Suprapubic skin (tissue), 4 donors: ENCODE data around the gene DTNA. TPM values are rescaled to one million over a fixed set of nuclear protein-coding genes. Genes with fewer than 3 reads are reported as not detected.
"Not testable (repeated sequence)": the region's sequence is repeated elsewhere in the genome, so short reads cannot be mapped to it uniquely, and the experiment has no call there.

ENCODE experiments used
- DNase-seq, 2 donors: peaks; one replicate each; pipeline ENCODE4 v3.0.0-alpha.2; 2019; ENCODE audit warnings: low spot score in 2 of 2
- H3K27ac ChIP-seq: fragments of 200-600 bp; sonication (generic); one replicate; pipeline ENCODE4 v1.5.1; 2019
- H3K27me3 ChIP-seq: fragments of 200-600 bp; sonication (generic); one replicate; pipeline ENCODE4 v1.5.1; 2019
- H3K36me3 ChIP-seq: fragments of 200-600 bp; sonication (generic); one replicate; pipeline ENCODE4 v1.5.1; 2019
- H3K4me1 ChIP-seq: fragments of 200-600 bp; sonication (generic); one replicate; pipeline ENCODE4 v1.5.1; 2019
- H3K4me3 ChIP-seq: fragments of 200-600 bp; sonication (generic); one replicate; pipeline ENCODE4 v1.5.1; 2019; ENCODE audit warnings: mild to moderate bottlenecking
- H3K9me3 ChIP-seq: fragments of 200-600 bp; sonication (generic); one replicate; pipeline ENCODE4 v1.5.1; 2019
- CTCF ChIP-seq, 2 donors: fragments of 200-600 bp in 1 of 2; fragments of 450-650 bp in 1 of 2; sonication (generic) in 1 of 2; IDR thresholded peaks; one replicate each; pipeline ENCODE4 v1.5.1; 2016 to 2019; ENCODE audit warnings: antibody characterized with exemption in 2 of 2, mild to moderate bottlenecking in 1 of 2, moderate library complexity in 1 of 2
- EP300 ChIP-seq: sonication (generic); formaldehyde crosslinking; IDR thresholded peaks from one replicate; pipeline ENCODE4 v1.6.1; 2017; ENCODE audit warnings: antibody characterized with exemption
- POLR2A ChIP-seq, 2 donors: fragments of 450-650 bp; IDR thresholded peaks; one replicate each; pipeline ENCODE4 v1.6.1; 2017; ENCODE audit warnings: antibody characterized with exemption in 2 of 2, mild to moderate bottlenecking in 2 of 2, moderate library complexity in 2 of 2
- POLR2AphosphoS5 ChIP-seq, 3 donors: sonication (generic); formaldehyde crosslinking; IDR thresholded peaks; one replicate each; pipeline ENCODE4 v1.6.1; 2017; ENCODE audit warnings: antibody characterized with exemption in 3 of 3
- WGBS: methylation state at CpG from one replicate; pipeline ENCODE4 v1.1.5; 2018; 5-methylcytosine and 5-hydroxymethylcytosine counted together
- total RNA-seq, 4 donors: library from RNA; depleted of rRNA; stranded (reverse); fragments of >200 nt; gene quantifications; one replicate each; pipeline ENCODE4 v1.1.0, GENCODE V29; 2016

DTNA gene
- total RNA-seq, 4 donors from 2014 or later = 3.0 to 15.9 (median 5.1) TPM

- Histone ChIP-seq H3K9me3 (no peaks in the 10 kb centered on the region), H3K27me3 (no peaks in the 10 kb centered on the region), H3K4me3 (no peak overlapping the region), H3K36me3 (no peaks in the 10 kb centered on the region), H3K4me1 (peaks cover 5% of the 10 kb centered on the region), H3K27ac (no peak overlapping the region)
- TF ChIP-seq CTCF (IDR thresholded peaks at IDR 0.05) (no peak), POLR2A (IDR thresholded peaks at IDR 0.05) (no peak), EP300 (no peak), POLR2AphosphoS5 (IDR thresholded peaks at IDR 0.05) (no peak)
- WGBS = 68% methylated on average over 5 of the region's 5 CpGs
- DNase-seq = no peak
Measured at GRCh38 chr18:34726286-34727004, 16.3 kb downstream of the DTNA start.

GRCh38 chr18:34729264-34729663 lies 19.2 kb downstream of the DTNA start:
- 23% methylated on average over 2 of the region's 2 CpGs for WGBS
- Histone ChIP-seq H3K4me1 (peaks cover 5% of the 10 kb centered on the region), H3K27me3 (no peaks in the 10 kb centered on the region), H3K36me3 (no peaks in the 10 kb centered on the region), H3K4me3 (no peak overlapping the region), H3K9me3 (no peaks in the 10 kb centered on the region), H3K27ac (no peak overlapping the region)
- TF ChIP-seq EP300 (no peak), CTCF (IDR thresholded peaks at IDR 0.05) (peak in 1 of 2 donors; percentile 21)
- DNase-seq = no peak

- Histone ChIP-seq H3K4me3 (no peak overlapping the region), H3K36me3 (no peaks in the 10 kb centered on the region), H3K9me3 (no peaks in the 10 kb centered on the region), H3K4me1 (peaks cover 5% of the 10 kb centered on the region), H3K27me3 (no peaks in the 10 kb centered on the region), H3K27ac (no peak overlapping the region)
- 56% methylated on average over 2 of the region's 2 CpGs for WGBS
- no peak for TF ChIP-seq CTCF (IDR thresholded peaks at IDR 0.05)
- TF ChIP-seq EP300 = no peak
- no peak for TF ChIP-seq POLR2AphosphoS5 (IDR thresholded peaks at IDR 0.05)
- TF ChIP-seq POLR2A (IDR thresholded peaks at IDR 0.05) = no peak
- no peak for DNase-seq
Measured at GRCh38 chr18:34729740-34730355, 19.8 kb downstream of the DTNA start.

GRCh38 chr18:34730774-34731173 lies 20.7 kb downstream of the DTNA start:
- TF ChIP-seq POLR2AphosphoS5 (IDR thresholded peaks at IDR 0.05) = no peak
- TF ChIP-seq CTCF (IDR thresholded peaks at IDR 0.05) = no peak
- no peak for TF ChIP-seq EP300
- no peak for TF ChIP-seq POLR2A (IDR thresholded peaks at IDR 0.05)
- DNase-seq = no peak

GRCh38 chr18:34734056-34734455 lies 24.0 kb downstream of the DTNA start:
- no peaks in the 10 kb centered on the region for H3K36me3 ChIP-seq
- no peaks in the 10 kb centered on the region for H3K27me3 ChIP-seq
- H3K4me3 ChIP-seq = no peak overlapping the region
- H3K9me3 ChIP-seq = no peaks in the 10 kb centered on the region
- no peak for DNase-seq
- H3K4me1 ChIP-seq = peaks cover 5% of the 10 kb centered on the region
- no peak for TF ChIP-seq POLR2AphosphoS5 (IDR thresholded peaks at IDR 0.05)
- no peak for TF ChIP-seq EP300
- TF ChIP-seq POLR2A (IDR thresholded peaks at IDR 0.05) = no peak
- TF ChIP-seq CTCF (IDR thresholded peaks at IDR 0.05) = no peak
- no peak overlapping the region for H3K27ac ChIP-seq
- WGBS = 73% methylated on average over 1 of the region's 1 CpG

More at GRCh38 chr18:34730774-34731173, 20.7 kb downstream of the DTNA start:
- peaks cover 5% of the 10 kb centered on the region for H3K4me1 ChIP-seq
- no peak overlapping the region for H3K27ac ChIP-seq
- no peaks in the 10 kb centered on the region for H3K36me3 ChIP-seq
- H3K9me3 ChIP-seq = no peaks in the 10 kb centered on the region
- H3K4me3 ChIP-seq = no peak overlapping the region
- no peaks in the 10 kb centered on the region for H3K27me3 ChIP-seq

GRCh38 chr18:34734526-34734925 lies 24.4 kb downstream of the DTNA start:
- not testable (repeated sequence) for H3K27me3 ChIP-seq, H3K4me1 ChIP-seq, DNase-seq, H3K4me3 ChIP-seq, H3K9me3 ChIP-seq, H3K36me3 ChIP-seq, H3K27ac ChIP-seq
